ENCODE data around the gene GLTPD2.

DNA sequence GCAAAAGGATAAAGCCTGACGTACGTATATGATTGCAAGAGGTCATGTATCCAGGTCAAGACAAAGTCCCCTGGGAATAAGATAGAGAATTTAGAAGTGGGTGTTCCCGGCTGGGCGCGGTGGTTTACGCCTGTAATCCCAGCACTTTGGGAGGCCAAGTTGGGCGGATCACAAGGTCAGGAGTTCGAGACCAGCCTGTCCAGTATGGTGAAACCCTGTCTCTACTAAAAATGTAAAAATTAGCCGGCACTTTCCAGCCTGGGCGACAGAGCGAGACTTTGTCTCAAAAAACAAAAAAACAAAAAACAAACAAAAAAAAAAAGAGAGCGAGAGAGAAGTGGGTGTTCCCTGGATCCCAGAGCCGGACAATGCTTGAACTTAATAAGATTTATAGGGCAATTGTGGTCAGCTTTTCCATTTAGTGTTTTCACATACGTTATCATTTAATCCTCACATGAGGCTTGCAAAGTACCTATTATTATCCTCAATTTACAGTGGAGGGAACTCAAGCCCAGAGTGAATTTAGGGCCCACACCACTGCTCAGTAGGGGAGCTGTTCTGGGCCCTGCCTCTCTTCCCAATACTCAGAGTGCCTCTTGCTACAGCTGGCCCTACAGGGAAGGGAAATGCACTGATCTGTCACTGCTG, 481 bp upstream of the GLTPD2 start:
- TF ChIP-seq, protein P1, sequence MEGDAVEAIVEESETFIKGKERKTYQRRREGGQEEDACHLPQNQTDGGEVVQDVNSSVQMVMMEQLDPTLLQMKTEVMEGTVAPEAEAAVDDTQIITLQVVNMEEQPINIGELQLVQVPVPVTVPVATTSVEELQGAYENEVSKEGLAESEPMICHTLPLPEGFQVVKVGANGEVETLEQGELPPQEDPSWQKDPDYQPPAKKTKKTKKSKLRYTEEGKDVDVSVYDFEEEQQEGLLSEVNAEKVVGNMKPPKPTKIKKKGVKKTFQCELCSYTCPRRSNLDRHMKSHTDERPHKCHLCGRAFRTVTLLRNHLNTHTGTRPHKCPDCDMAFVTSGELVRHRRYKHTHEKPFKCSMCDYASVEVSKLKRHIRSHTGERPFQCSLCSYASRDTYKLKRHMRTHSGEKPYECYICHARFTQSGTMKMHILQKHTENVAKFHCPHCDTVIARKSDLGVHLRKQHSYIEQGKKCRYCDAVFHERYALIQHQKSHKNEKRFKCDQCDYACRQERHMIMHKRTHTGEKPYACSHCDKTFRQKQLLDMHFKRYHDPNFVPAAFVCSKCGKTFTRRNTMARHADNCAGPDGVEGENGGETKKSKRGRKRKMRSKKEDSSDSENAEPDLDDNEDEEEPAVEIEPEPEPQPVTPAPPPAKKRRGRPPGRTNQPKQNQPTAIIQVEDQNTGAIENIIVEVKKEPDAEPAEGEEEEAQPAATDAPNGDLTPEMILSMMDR (IDR thresholded peaks at IDR 0.05; ENCODE audit: low read depth, low read length) = no peak
- no peak for TF ChIP-seq POLR2A (IDR thresholded peaks at IDR 0.05; ENCODE audit: extremely low read depth, insufficient read length)
- TF ChIP-seq, protein P2, sequence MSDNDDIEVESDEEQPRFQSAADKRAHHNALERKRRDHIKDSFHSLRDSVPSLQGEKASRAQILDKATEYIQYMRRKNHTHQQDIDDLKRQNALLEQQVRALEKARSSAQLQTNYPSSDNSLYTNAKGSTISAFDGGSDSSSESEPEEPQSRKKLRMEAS (IDR thresholded peaks at IDR 0.05; ENCODE audit: low read depth, low read length) = no peak

All from NB4 (cell line).